HG03045 (cell line): Measurements from ENCODE around the gene ERP29.
"Not testable (repeated sequence)": the region's sequence is repeated elsewhere in the genome, so short reads cannot be mapped to it uniquely, and the experiment has no call there.

Source experiments
- ATAC-seq: cut with Tn5 transposase; IDR thresholded peaks from one replicate; pipeline ENCODE4 v1.9.1; 2021; ENCODE audit warnings: mild to moderate bottlenecking, moderate library complexity; ENCODE audit not compliant: unreplicated experiment

Gene ERP29

GRCh38 chr12:112031472-112031871 lies 18.2 kb downstream of the ERP29 start:
- no peak for ATAC-seq

GRCh38 chr12:112032292-112032691 lies 19.1 kb downstream of the ERP29 start:
- ATAC-seq, result no peak

- ATAC-seq, result no peak
Observed at GRCh38 chr12:112035219-112035785, 22.1 kb downstream of the ERP29 start.

GRCh38 chr12:112036614-112037013 lies 23.4 kb downstream of the ERP29 start:
- not testable (repeated sequence) for ATAC-seq

- no peak for ATAC-seq
Observed at GRCh38 chr12:112046003-112046402, 32.8 kb downstream of the ERP29 start.

- no peak for ATAC-seq
Observed at GRCh38 chr12:112049351-112049750, 36.1 kb downstream of the ERP29 start.

- no peak for ATAC-seq
Observed at GRCh38 chr12:112061137-112061536, 47.9 kb downstream of the ERP29 start.

GRCh38 chr12:112063273-112063672 lies 50.0 kb downstream of the ERP29 start:
- ATAC-seq, result no peak

- ATAC-seq, result no peak
Observed at GRCh38 chr12:112066566-112066965, 53.3 kb downstream of the ERP29 start.
